BE2C (cell line): ENCODE measurements around the gene STS.

ENCODE experiments used
- DNase-seq: peaks from one replicate; pipeline ENCODE4 v3.0.0-alpha.2; 2020
- H3K27me3 ChIP-seq: fragments of 250-450 bp; sonication (Bioruptor Pico); 2 replicates; pipeline ENCODE4 v1.5.1; 2020; ENCODE audit warnings: mild to moderate bottlenecking
- H3K36me3 ChIP-seq: fragments of 250-450 bp; sonication (Bioruptor Pico); 2 replicates; pipeline ENCODE4 v1.5.1; 2020; ENCODE audit warnings: mild to moderate bottlenecking
- H3K4me1 ChIP-seq: fragments of 250-450 bp; sonication (Bioruptor Pico); 2 replicates; pipeline ENCODE4 v1.5.1; 2020
- H3K4me3 ChIP-seq: 2 replicates; pipeline ENCODE4 v1.5.1; 2011; ENCODE audit warnings: low read depth, low read length
- H3K9me3 ChIP-seq: fragments of 250-450 bp; sonication (Bioruptor Pico); 2 replicates; pipeline ENCODE4 v1.5.1; 2020
- CTCF ChIP-seq: IDR thresholded peaks from 2 replicates; pipeline ENCODE4 v1.5.1; 2012; ENCODE audit warnings: mild to moderate bottlenecking, low read depth, low read length

STS gene

GRCh38 chrX:7149411-7149810 is 1.9 kb downstream of the STS start:
- H3K4me1 ChIP-seq, result no peaks in the 10 kb centered on the region
- DNase-seq, result no peak
- no peaks in the 10 kb centered on the region for H3K9me3 ChIP-seq
- H3K4me3 ChIP-seq, result no peak overlapping the region
- TF ChIP-seq CTCF, result no peak
- H3K36me3 ChIP-seq, result no peaks in the 10 kb centered on the region
- no peaks in the 10 kb centered on the region for H3K27me3 ChIP-seq

- no peak overlapping the region for H3K4me3 ChIP-seq
- TF ChIP-seq CTCF, result no peak
- DNase-seq, result no peak
- H3K4me1 ChIP-seq, result no peaks in the 10 kb centered on the region
- no peaks in the 10 kb centered on the region for H3K9me3 ChIP-seq
- no peaks in the 10 kb centered on the region for H3K36me3 ChIP-seq
- no peaks in the 10 kb centered on the region for H3K27me3 ChIP-seq
Measured at GRCh38 chrX:7153231-7153630, 5.7 kb downstream of the STS start.

- DNase-seq, result no peak
- Histone ChIP-seq H3K4me1 (no peaks in the 10 kb centered on the region), H3K27me3 (no peaks in the 10 kb centered on the region), H3K36me3 (no peaks in the 10 kb centered on the region), H3K9me3 (no peaks in the 10 kb centered on the region), H3K4me3 (no peak overlapping the region)
- TF ChIP-seq CTCF, result no peak
Measured at GRCh38 chrX:7154041-7154597, 6.6 kb downstream of the STS start.

- no peak for DNase-seq
- H3K4me3 ChIP-seq, result no peak overlapping the region
- H3K36me3 ChIP-seq, result no peaks in the 10 kb centered on the region
- no peaks in the 10 kb centered on the region for H3K27me3 ChIP-seq
- no peak for TF ChIP-seq CTCF
- no peaks in the 10 kb centered on the region for H3K4me1 ChIP-seq
- no peaks in the 10 kb centered on the region for H3K9me3 ChIP-seq
Measured at GRCh38 chrX:7155163-7155562, 7.7 kb downstream of the STS start.

GRCh38 chrX:7156879-7157278 is 9.4 kb downstream of the STS start:
- no peak for TF ChIP-seq CTCF
- H3K36me3 ChIP-seq, result no peaks in the 10 kb centered on the region
- H3K9me3 ChIP-seq, result no peaks in the 10 kb centered on the region
- no peaks in the 10 kb centered on the region for H3K4me1 ChIP-seq
- H3K27me3 ChIP-seq, result no peaks in the 10 kb centered on the region
- no peak for DNase-seq
- H3K4me3 ChIP-seq, result no peak overlapping the region

- Histone ChIP-seq H3K4me3 (no peak overlapping the region), H3K27me3 (no peaks in the 10 kb centered on the region), H3K9me3 (no peaks in the 10 kb centered on the region), H3K36me3 (no peaks in the 10 kb centered on the region), H3K4me1 (no peaks in the 10 kb centered on the region)
- TF ChIP-seq CTCF, result no peak
- no peak for DNase-seq
Measured at GRCh38 chrX:7158468-7158990, 11.0 kb downstream of the STS start.
